ENCODE measurements around the gene ABLIM1.

DNA sequence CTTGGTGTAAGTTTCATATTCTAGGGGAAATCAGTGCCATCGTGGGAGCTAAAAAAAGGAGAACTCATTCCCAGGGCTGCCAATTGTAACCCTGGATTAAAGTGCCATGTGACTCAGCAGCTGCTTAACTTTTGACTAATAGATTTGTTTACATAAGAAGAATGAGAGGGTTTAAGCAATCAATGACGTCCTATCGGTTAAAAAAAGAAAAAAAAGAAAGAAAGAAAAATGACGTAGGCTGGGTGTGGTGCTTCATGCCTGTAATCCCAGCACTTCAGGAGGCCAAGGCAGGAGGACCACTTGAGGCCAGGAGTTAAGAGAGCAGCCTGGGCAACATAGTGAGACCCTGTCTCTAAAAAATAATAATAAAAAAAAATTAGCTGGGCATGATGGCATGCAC, 137.6 kb downstream of the ABLIM1 start:
- no peak for TF ChIP-seq SP1 (CRISPR knock-in tag; conservative IDR thresholded peaks at IDR 0.05)
- no peak for TF ChIP-seq CTCF (IDR thresholded peaks at IDR 0.05)
- TF ChIP-seq USF1 (CRISPR knock-in tag; IDR thresholded peaks at IDR 0.05), result no peak
